LoVo (cell line): ENCODE results near the gene MYBPC3.
A peak's percentile ranks its signal among the peaks of the same experiment; 100 is the strongest.

Source experiments
- DNase-seq: peaks from one replicate; pipeline ENCODE4 v3.0.0-alpha.2; 2016; ENCODE audit warnings: low spot score

Gene MYBPC3

GRCh38 chr11:47356129-47356997, 3.9 kb upstream of the MYBPC3 start:
- DNase-seq = no peak

- DNase-seq = peak; percentile 95
Measured at GRCh38 chr11:47355283-47356128, 3.0 kb upstream of the MYBPC3 start.

- no peak for DNase-seq
Measured at GRCh38 chr11:47354913-47355282, 2.4 kb upstream of the MYBPC3 start.

GRCh38 chr11:47353978-47354774, 1.7 kb upstream of the MYBPC3 start:
- DNase-seq = no peak

GRCh38 chr11:47351156-47352126, 1.1 kb downstream of the MYBPC3 start:
- DNase-seq = no peak

- no peak for DNase-seq
Measured at GRCh38 chr11:47350315-47350714, 2.2 kb downstream of the MYBPC3 start.

GRCh38 chr11:47349521-47350095, 2.9 kb downstream of the MYBPC3 start:
- DNase-seq = no peak

GRCh38 chr11:47348859-47349258, 3.6 kb downstream of the MYBPC3 start:
- no peak for DNase-seq

GRCh38 chr11:47348131-47348802, 4.2 kb downstream of the MYBPC3 start:
- no peak for DNase-seq

GRCh38 chr11:47347137-47347536, 5.4 kb downstream of the MYBPC3 start:
- DNase-seq = no peak

- no peak for DNase-seq
Measured at GRCh38 chr11:47345890-47346563, 6.5 kb downstream of the MYBPC3 start.

GRCh38 chr11:47342854-47343253, 9.6 kb downstream of the MYBPC3 start:
- no peak for DNase-seq

GRCh38 chr11:47342036-47342803, 10.3 kb downstream of the MYBPC3 start:
- no peak for DNase-seq

- no peak for DNase-seq
Measured at GRCh38 chr11:47340980-47341775, 11.3 kb downstream of the MYBPC3 start.

- no peak for DNase-seq
Measured at GRCh38 chr11:47340010-47340409, 12.5 kb downstream of the MYBPC3 start.

GRCh38 chr11:47338396-47339241, 13.9 kb downstream of the MYBPC3 start:
- no peak for DNase-seq
